Nephron progenitor cell (in vitro differentiated cells): Measurements from ENCODE around the gene TIGD7.

Experiments used
- DNase-seq: peaks from one replicate; pipeline ENCODE4 v3.0.0; 2021
- H3K27ac Mint-ChIP-seq: 2 replicates; pipeline ENCODE4 v1.8.0; 2021; ENCODE audit warnings: mild to moderate bottlenecking, moderate library complexity, mixed read lengths
- H3K27me3 Mint-ChIP-seq: 2 replicates; pipeline ENCODE4 v1.8.0; 2021; ENCODE audit warnings: mild to moderate bottlenecking, low read depth, mixed read lengths; ENCODE audit not compliant: poor library complexity
- H3K36me3 Mint-ChIP-seq: 2 replicates; pipeline ENCODE4 v1.8.0; 2021; ENCODE audit warnings: low read depth, mixed read lengths
- H3K4me1 Mint-ChIP-seq: 2 replicates; pipeline ENCODE4 v1.8.0; 2021; ENCODE audit warnings: mixed read lengths
- H3K4me3 Mint-ChIP-seq: 2 replicates; pipeline ENCODE4 v1.8.0; 2021; ENCODE audit warnings: mild to moderate bottlenecking, moderate library complexity, mixed read lengths
- H3K9me3 Mint-ChIP-seq: 2 replicates; pipeline ENCODE4 v1.8.0; 2021; ENCODE audit warnings: mild to moderate bottlenecking, moderate library complexity, mixed read lengths
- CTCF ChIP-seq: fragments of 200-600 bp; sonication (generic); IDR thresholded peaks from 2 replicates; pipeline ENCODE4 v1.5.0; 2021; ENCODE audit warnings: antibody characterized with exemption

Gene TIGD7

GRCh38 chr16:3305109-3306068, at the start of gene TIGD7, which contains the start of gene ZNF75A:
Gene TIGD7 (minus strand): TSS chr16:3305430. CDS start chr16:3300614, 4,816 bp downstream.
Gene ZNF75A (plus strand): TSS chr16:3305497. CDS start chr16:3308429, 2,932 bp downstream.
- Mint-ChIP-seq H3K27me3 (peaks cover 3% of the 10 kb centered on the region), H3K4me1 (peaks cover 5% of the 10 kb centered on the region), H3K36me3 (peaks cover 91% of the 10 kb centered on the region), H3K4me3 (peak within 1 kb of the TSS; percentile 79), H3K27ac (peak within 1 kb of the TSS; percentile 39), H3K9me3 (peaks cover 98% of the 10 kb centered on the region)
- DNase-seq: peak; percentile 80
- TF ChIP-seq CTCF: no peak

DNA sequence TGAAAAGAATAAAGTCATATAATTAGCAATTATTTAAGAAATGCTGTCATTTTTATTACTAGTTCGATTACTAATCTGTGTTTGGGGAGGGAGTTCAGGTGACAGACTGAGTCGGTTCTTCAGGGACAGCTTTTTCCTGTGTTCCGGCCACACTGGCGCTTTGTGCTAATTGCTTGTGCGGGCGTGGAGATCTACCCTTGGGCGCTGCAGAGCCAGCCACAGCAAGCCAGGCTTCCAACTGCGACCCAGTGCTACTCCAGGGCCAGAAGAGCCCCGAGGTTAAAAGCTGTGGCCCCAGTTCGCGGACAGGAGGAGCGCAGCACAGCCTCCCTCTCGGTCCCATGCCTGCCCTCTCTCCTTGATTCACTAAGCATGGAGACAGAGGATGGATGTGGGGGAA, 43.9 kb upstream of the TIGD7 start:
- peaks cover 28% of the 10 kb centered on the region for H3K27me3 Mint-ChIP-seq
- no peaks in the 10 kb centered on the region for H3K4me1 Mint-ChIP-seq
- no peak for DNase-seq
- no peak overlapping the region for H3K4me3 Mint-ChIP-seq
- H3K36me3 Mint-ChIP-seq: no peaks in the 10 kb centered on the region
- no peak overlapping the region for H3K27ac Mint-ChIP-seq
- TF ChIP-seq CTCF: no peak
- H3K9me3 Mint-ChIP-seq: peaks cover 57% of the 10 kb centered on the region

DNA sequence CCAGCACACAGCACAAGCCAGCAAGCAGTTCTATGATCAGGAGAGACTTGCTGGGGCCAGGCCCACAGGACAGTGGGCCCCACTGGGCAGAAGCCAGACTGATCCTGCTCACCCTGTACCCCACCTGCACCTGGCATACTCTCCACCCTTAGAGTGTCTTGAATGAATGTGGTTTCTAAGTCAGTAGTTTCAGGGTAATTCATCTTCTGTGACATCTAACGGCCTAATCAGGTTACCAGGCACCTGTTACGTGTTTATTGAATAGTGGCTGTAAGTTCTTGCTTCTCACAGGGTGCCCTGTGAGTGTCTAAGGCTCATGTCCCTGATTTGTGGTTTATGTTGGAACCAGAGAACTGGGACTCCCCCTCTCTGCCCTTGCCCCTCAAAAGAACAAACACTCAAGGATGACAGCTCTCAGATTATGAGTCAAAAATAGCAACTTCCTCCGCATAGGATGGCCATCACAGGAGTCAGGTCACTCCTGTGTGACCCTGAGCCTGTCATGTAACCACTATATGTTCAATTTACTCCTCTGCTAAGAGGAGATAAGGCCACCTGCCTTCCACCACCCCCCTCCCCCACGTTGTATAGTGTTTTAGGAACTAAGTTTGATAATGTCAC, 43.4 kb upstream of the TIGD7 start:
- Mint-ChIP-seq H3K4me1 (no peaks in the 10 kb centered on the region), H3K4me3 (no peak overlapping the region), H3K9me3 (peaks cover 56% of the 10 kb centered on the region), H3K27ac (no peak overlapping the region), H3K36me3 (no peaks in the 10 kb centered on the region), H3K27me3 (peaks cover 33% of the 10 kb centered on the region)
- no peak for DNase-seq
- no peak for TF ChIP-seq CTCF

GRCh38 chr16:3347586-3347985, 42.4 kb upstream of the TIGD7 start:
- peaks cover 34% of the 10 kb centered on the region for H3K27me3 Mint-ChIP-seq
- no peaks in the 10 kb centered on the region for H3K36me3 Mint-ChIP-seq
- H3K4me3 Mint-ChIP-seq: no peak overlapping the region
- TF ChIP-seq CTCF: no peak
- peaks cover 55% of the 10 kb centered on the region for H3K9me3 Mint-ChIP-seq
- H3K27ac Mint-ChIP-seq: no peak overlapping the region
- DNase-seq: no peak
- H3K4me1 Mint-ChIP-seq: no peaks in the 10 kb centered on the region

GRCh38 chr16:3346041-3346440, 40.8 kb upstream of the TIGD7 start:
- no peak for DNase-seq
- no peak overlapping the region for H3K27ac Mint-ChIP-seq
- peaks cover 55% of the 10 kb centered on the region for H3K9me3 Mint-ChIP-seq
- H3K4me3 Mint-ChIP-seq: no peak overlapping the region
- TF ChIP-seq CTCF: no peak
- no peaks in the 10 kb centered on the region for H3K36me3 Mint-ChIP-seq
- peaks cover 28% of the 10 kb centered on the region for H3K27me3 Mint-ChIP-seq
- H3K4me1 Mint-ChIP-seq: no peaks in the 10 kb centered on the region
